HK-2 (cell line): ENCODE results near the gene ZFP69.

ENCODE experiments used
- DNase-seq: peaks from one replicate; pipeline ENCODE4 v3.0.0-alpha.2; 2018; ENCODE audit not compliant: unreplicated experiment

The ZFP69 gene

GRCh38 chr1:40508375-40509341 lies 31.6 kb downstream of the ZFP69 start, which contains the start of gene EXO5:
Gene EXO5, plus strand, starts transcription at chr1:40508767. Its CDS starts 5,778 bp downstream, at chr1:40514545.
- peak; percentile 84 for DNase-seq

GRCh38 chr1:40519517-40519916 lies 42.4 kb downstream of the ZFP69 start:
- no peak for DNase-seq

GRCh38 chr1:40530735-40531380 lies 53.8 kb downstream of the ZFP69 start:
- DNase-seq = no peak

- peak; percentile 89 for DNase-seq
Measured at GRCh38 chr1:40531381-40532061, 54.4 kb downstream of the ZFP69 start, which contains the start of gene ZNF684. Gene ZNF684, plus strand, starts transcription at chr1:40531637. Its CDS starts 1,530 bp downstream, at chr1:40533167.

GRCh38 chr1:40532062-40532389 lies 54.9 kb downstream of the ZFP69 start:
- DNase-seq = no peak

GRCh38 chr1:40532844-40533424 lies 55.8 kb downstream of the ZFP69 start:
- peak; percentile 6 for DNase-seq

- DNase-seq = no peak
Measured at GRCh38 chr1:40534589-40534988, 57.5 kb downstream of the ZFP69 start.

GRCh38 chr1:40535732-40536131 lies 58.6 kb downstream of the ZFP69 start:
- DNase-seq = no peak

- no peak for DNase-seq
Measured at GRCh38 chr1:40539338-40539737, 62.2 kb downstream of the ZFP69 start.
